GM12878 (cell line): Measurements from ENCODE around the gene PAX7. TPM values are rescaled to one million over a fixed set of nuclear protein-coding genes. Genes with fewer than 3 reads are reported as not detected.

Experiments
- ATAC-seq: fragments of 200-7000 bp; cut with Tn5 transposase; 3 replicates; pipeline ENCODE4 v1.9.1; 2020; ENCODE audit warnings: mild to moderate bottlenecking, moderate library complexity
- BruUV-seq: library from RNA; stranded (reverse); fragments of 400-500 nt; replicated peaks from 2 replicates; lab custom pipeline; 2021; lab: Mats Ljungman, UMichigan
- CTCF ChIA-PET: fragments of 300-600 bp; sonication (Branson Sonifier 250); formaldehyde crosslinking; extraction: SDS; loops from one replicate; lab custom pipeline; 2021; ENCODE audit warnings: inconsistent platforms; lab: Yijun Ruan, JAX
- POLR2A ChIA-PET: fragments of 350-600 bp; formaldehyde crosslinking; extraction: SDS; loops from one replicate; lab custom pipeline; 2021; ENCODE audit warnings: inconsistent platforms; lab: Charles Lee
- RAD21 ChIA-PET: fragments of 300-600 bp; sonication (Branson Sonifier 250); formaldehyde crosslinking; loops from one replicate; lab custom pipeline; 2023; ENCODE audit warnings: antibody characterized with exemption; ENCODE audit not compliant: unreplicated experiment; lab: Charles Lee
- SMC1A ChIA-PET: fragments of 300-600 bp; sonication (Branson Sonifier 250); formaldehyde crosslinking; loops from one replicate; lab custom pipeline; 2023; ENCODE audit not compliant: unreplicated experiment, uncharacterized antibody; lab: Charles Lee
- DNase-seq: peaks from one replicate; pipeline ENCODE4 v3.0.0-alpha.2; 2011; ENCODE audit warnings: low read depth, low spot score
- FAIRE-seq: peaks from 3 replicates; lab custom pipeline; 2011; peaks lifted over from hg19 to GRCh38; lab: Jason Lieb, UNC
- H2AFZ ChIP-seq: 2 replicates; pipeline ENCODE4 v1.6.0; 2011; ENCODE audit warnings: low read depth, low read length, control low read depth; ENCODE audit not compliant: control insufficient read depth
- H3K27ac ChIP-seq: 2 replicates; pipeline ENCODE4 v1.5.1; 2011; ENCODE audit warnings: control low read depth; ENCODE audit not compliant: control insufficient read depth, insufficient read depth
- H3K27me3 ChIP-seq, 2 experiments: replicated peaks in 1 of 2; 2 replicates each; pipeline versions ENCODE4 v1.6.0 to v1.6.1; 2011; ENCODE audit warnings: low read length in 1 of 2; ENCODE audit not compliant: control insufficient read depth in 2 of 2, insufficient read depth in 2 of 2
- H3K36me3 ChIP-seq, 2 experiments: 2 replicates each; pipeline ENCODE4 v1.5.1; 2011; ENCODE audit warnings: low read length in 1 of 2; ENCODE audit not compliant: control insufficient read depth in 2 of 2, insufficient read depth in 2 of 2
- H3K4me1 ChIP-seq: 2 replicates; pipeline ENCODE4 v1.6.1; 2011; ENCODE audit warnings: mild to moderate bottlenecking, low read length, moderate library complexity, mixed read lengths; ENCODE audit not compliant: control insufficient read depth, insufficient read depth
- H3K4me2 ChIP-seq: 2 replicates; pipeline ENCODE4 v1.6.0; 2011; ENCODE audit warnings: control low read depth; ENCODE audit not compliant: control insufficient read depth, insufficient read depth
- H3K4me3 ChIP-seq: fragments of 200-600 bp; sonication (generic); 2 replicates; pipeline ENCODE4 v1.5.1; 2016
- H3K79me2 ChIP-seq: 2 replicates; pipeline ENCODE4 v1.6.0; 2011; ENCODE audit warnings: low read length; ENCODE audit not compliant: control insufficient read depth, insufficient read depth
- H3K9ac ChIP-seq: 2 replicates; pipeline ENCODE4 v1.8.0; 2011; ENCODE audit warnings: low read length, control low read depth, mixed read lengths; ENCODE audit not compliant: control insufficient read depth, insufficient read depth
- H3K9me3 ChIP-seq: replicated peaks from 3 replicates; pipeline ENCODE4 v1.5.1; 2011; ENCODE audit warnings: mild to moderate bottlenecking, low read length; ENCODE audit not compliant: control insufficient read depth, insufficient read depth
- H4K20me1 ChIP-seq: 2 replicates; pipeline ENCODE4 v1.6.0; 2011; ENCODE audit not compliant: control insufficient read depth, insufficient read depth
- CEBPB ChIP-seq, 2 experiments: fragments of 150-350 bp in 1 of 2; IDR thresholded peaks; 2 replicates each; pipeline ENCODE4 v1.6.1; 2012 to 2014; ENCODE audit warnings: low read depth in 2 of 2, low read length in 2 of 2, borderline replicate concordance in 1 of 2, inconsistent platforms in 1 of 2
- FOS ChIP-seq: IDR thresholded peaks from 3 replicates; pipeline ENCODE4 v1.6.1; 2011; ENCODE audit warnings: borderline replicate concordance; ENCODE audit not compliant: insufficient read length; ENCODE audit errors: extremely low read depth
- KLF5 ChIP-seq: fragments of 450-650 bp; IDR thresholded peaks from 2 replicates; pipeline ENCODE4 v1.6.1; 2014; ENCODE audit warnings: mild to moderate bottlenecking; ENCODE audit not compliant: partially characterized antibody
- MYB ChIP-seq: fragments of 150-350 bp; IDR thresholded peaks from 2 replicates; pipeline ENCODE4 v1.6.1; 2014; ENCODE audit warnings: mild to moderate bottlenecking, low read depth, low read length, borderline replicate concordance
- RAD21 ChIP-seq: IDR thresholded peaks from 2 replicates; pipeline ENCODE4 v1.6.1; 2011; ENCODE audit warnings: mild to moderate bottlenecking, low read depth, low read length, moderate library complexity; ENCODE audit not compliant: insufficient read depth
- SIX5 ChIP-seq: IDR thresholded peaks from 2 replicates; pipeline ENCODE4 v1.6.1; 2011; ENCODE audit warnings: mild to moderate bottlenecking, low read depth, low read length, moderate library complexity; ENCODE audit not compliant: severe bottlenecking
- SREBF2 ChIP-seq: IDR thresholded peaks from 2 replicates; pipeline ENCODE4 v1.6.1; 2012; ENCODE audit warnings: mild to moderate bottlenecking, low read length
- YY1 ChIP-seq: IDR thresholded peaks from 2 replicates; pipeline ENCODE4 v1.6.1; 2011; ENCODE audit warnings: low read depth, mild to moderate bottlenecking, low read length
- ZNF274 ChIP-seq: IDR thresholded peaks from one replicate; pipeline ENCODE4 v1.8.0; 2011; ENCODE audit not compliant: insufficient read length, insufficient read depth
- ZNF384 ChIP-seq: IDR thresholded peaks from 2 replicates; pipeline ENCODE4 v1.6.1; 2012; ENCODE audit warnings: low read depth, mild to moderate bottlenecking, low read length, improper control_type of control experiment, borderline replicate concordance
- ZNF622 ChIP-seq: fragments of 450-650 bp; IDR thresholded peaks from 2 replicates; pipeline ENCODE4 v1.6.1; 2017; ENCODE audit warnings: mild to moderate bottlenecking, inconsistent platforms
- ZZZ3 ChIP-seq: IDR thresholded peaks from 2 replicates; pipeline ENCODE4 v1.6.1; 2011; ENCODE audit warnings: low read depth; ENCODE audit not compliant: control insufficient read depth, insufficient read length
- WGBS: methylation state at CpG from one replicate; pipeline ENCODE4 v1.1.6; 2016; ENCODE audit warnings: low lambda C conversion rate; ENCODE audit not compliant: insufficient replicate concordance, insufficient coverage; ENCODE audit errors: missing lambda C conversion rate; 5-methylcytosine and 5-hydroxymethylcytosine counted together
- in situ Hi-C: fragments of 300-500 bp; cut with MboI; formaldehyde crosslinking; loops from 9 replicates; pipeline ENCODE4 v1.14.3; 2018; ENCODE audit warnings: mixed read lengths
- intact Hi-C: fragments of 100-400 bp; cut with micrococcal nuclease; formaldehyde crosslinking; loops from one replicate; pipeline ENCODE4 v1.14.2; 2022; ENCODE audit not compliant: unreplicated experiment
- polyA plus RNA-seq, 11 experiments: library from polyadenylated mRNA; depleted of rRNA in 4 of 11; unstranded in 6 of 11; stranded (reverse) in 5 of 11; fragments of >200 nt; fragmentation: Nextera tagmentation in 4 of 11; fragmentation: Illumina TruSeq in 1 of 11; extraction: Ambion mirVana in 4 of 11; extraction: Trizol in 1 of 11; gene quantifications; 1 replicate in 1 of 11; 2 replicates in 10 of 11; pipeline versions ENCODE4 v1.2.1 to v1.2.3, GENCODE V29; 2011 to 2016; ENCODE audit warnings: inconsistent platforms in 2 of 11, missing spikeins in 2 of 11, low read depth in 1 of 11
- total RNA-seq, 4 experiments: library from RNA; depleted of rRNA in 3 of 4; stranded (reverse); fragments of >200 nt in 3 of 4; fragmentation: Illumina TruSeq in 1 of 4; extraction: Trizol in 1 of 4; gene quantifications; 2 replicates each; pipeline versions ENCODE4 v1.2.1 to v1.2.3, GENCODE V29; 2013 to 2021
- TF ChIP-seq, protein P1 (sequence below): IDR thresholded peaks from 2 replicates; pipeline ENCODE4 v1.6.1; 2012; ENCODE audit warnings: low read depth, low read length, improper control_type of control experiment
- TF ChIP-seq, protein P2 (sequence below): IDR thresholded peaks from 2 replicates; pipeline ENCODE4 v1.6.1; 2011; ENCODE audit warnings: low read depth, mild to moderate bottlenecking, low read length, moderate library complexity, borderline replicate concordance; ENCODE audit errors: extremely low read depth

Gene PAX7
- total and polyA plus RNA-seq, 10 of the 15 experiments (the other 5 are each of a cell fraction or from before 2014, with no cell fraction given) = not detected

DNA sequence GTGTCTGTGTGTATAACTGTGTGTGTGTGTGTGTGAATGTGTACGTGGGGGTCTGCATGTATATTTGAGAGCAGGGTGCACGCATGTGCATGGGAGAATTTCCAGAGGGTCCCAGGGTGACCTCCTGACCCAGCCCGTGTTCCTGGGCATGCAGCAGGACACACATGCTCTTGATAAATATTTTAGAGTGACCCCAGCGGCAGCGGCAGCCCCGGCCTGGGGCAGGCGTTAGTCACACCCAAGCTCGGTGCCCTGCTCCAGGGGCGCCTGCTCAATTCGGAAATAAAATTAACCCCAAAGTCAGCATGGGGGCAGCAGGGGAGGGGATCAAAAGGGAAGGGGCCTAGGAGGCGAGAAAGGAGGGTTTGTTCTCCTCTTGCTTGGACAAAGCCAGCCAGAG is 107.5 kb downstream of the PAX7 start:
- Histone ChIP-seq H3K27me3 (no peaks in the 10 kb centered on the region; a peak in 3 of 4 replicates), H3K4me1 (no peaks in the 10 kb centered on the region), H3K27ac (no peak overlapping the region), H4K20me1 (no peaks in the 10 kb centered on the region), H3K9ac (no peak overlapping the region), H2AFZ (no peak overlapping the region), H3K9me3 (no peaks in the 10 kb centered on the region), H3K4me2 (no peak overlapping the region), H3K36me3 (no peaks in the 10 kb centered on the region), H3K79me2 (no peaks in the 10 kb centered on the region), H3K4me3 (no peak overlapping the region)
- BruUV-seq = no TSS peak
- 15% methylated on average over 10 of the region's 11 CpGs for WGBS
- FAIRE-seq (no peak), DNase-seq (no peak), ATAC-seq (no peak)
- RAD21 ChIA-PET = no interaction called here
- SMC1A ChIA-PET = no interaction called here
- intact Hi-C loops (no loop called here), in situ Hi-C loops (no loop called here)
- POLR2A ChIA-PET = no interaction called here
- CTCF ChIA-PET = no interaction called here
- TF ChIP-seq, protein P1, sequence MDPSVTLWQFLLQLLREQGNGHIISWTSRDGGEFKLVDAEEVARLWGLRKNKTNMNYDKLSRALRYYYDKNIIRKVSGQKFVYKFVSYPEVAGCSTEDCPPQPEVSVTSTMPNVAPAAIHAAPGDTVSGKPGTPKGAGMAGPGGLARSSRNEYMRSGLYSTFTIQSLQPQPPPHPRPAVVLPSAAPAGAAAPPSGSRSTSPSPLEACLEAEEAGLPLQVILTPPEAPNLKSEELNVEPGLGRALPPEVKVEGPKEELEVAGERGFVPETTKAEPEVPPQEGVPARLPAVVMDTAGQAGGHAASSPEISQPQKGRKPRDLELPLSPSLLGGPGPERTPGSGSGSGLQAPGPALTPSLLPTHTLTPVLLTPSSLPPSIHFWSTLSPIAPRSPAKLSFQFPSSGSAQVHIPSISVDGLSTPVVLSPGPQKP = no peak
- no peak for TF ChIP-seq ZNF384
- no peak for TF ChIP-seq SIX5
- TF ChIP-seq ZNF622 = no peak
- TF ChIP-seq ZZZ3 = no peak
- TF ChIP-seq FOS = no peak
- TF ChIP-seq YY1 = no peak
- TF ChIP-seq RAD21 = no peak
- TF ChIP-seq, protein P2, sequence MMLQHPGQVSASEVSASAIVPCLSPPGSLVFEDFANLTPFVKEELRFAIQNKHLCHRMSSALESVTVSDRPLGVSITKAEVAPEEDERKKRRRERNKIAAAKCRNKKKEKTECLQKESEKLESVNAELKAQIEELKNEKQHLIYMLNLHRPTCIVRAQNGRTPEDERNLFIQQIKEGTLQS = no peak
- no peak for TF ChIP-seq SREBF2
- no peak for TF ChIP-seq ZNF274
- no peak for TF ChIP-seq MYB
- no peak for TF ChIP-seq CEBPB (IDR thresholded peaks at IDR 0.05; ENCODE audit: borderline replicate concordance in 1 of 2, low read depth in 2 of 2, low read length in 2 of 2)
- TF ChIP-seq KLF5 = no peak
